Measurements from ENCODE around the gene RHBDL1.

- TF ChIP-seq, protein P1, sequence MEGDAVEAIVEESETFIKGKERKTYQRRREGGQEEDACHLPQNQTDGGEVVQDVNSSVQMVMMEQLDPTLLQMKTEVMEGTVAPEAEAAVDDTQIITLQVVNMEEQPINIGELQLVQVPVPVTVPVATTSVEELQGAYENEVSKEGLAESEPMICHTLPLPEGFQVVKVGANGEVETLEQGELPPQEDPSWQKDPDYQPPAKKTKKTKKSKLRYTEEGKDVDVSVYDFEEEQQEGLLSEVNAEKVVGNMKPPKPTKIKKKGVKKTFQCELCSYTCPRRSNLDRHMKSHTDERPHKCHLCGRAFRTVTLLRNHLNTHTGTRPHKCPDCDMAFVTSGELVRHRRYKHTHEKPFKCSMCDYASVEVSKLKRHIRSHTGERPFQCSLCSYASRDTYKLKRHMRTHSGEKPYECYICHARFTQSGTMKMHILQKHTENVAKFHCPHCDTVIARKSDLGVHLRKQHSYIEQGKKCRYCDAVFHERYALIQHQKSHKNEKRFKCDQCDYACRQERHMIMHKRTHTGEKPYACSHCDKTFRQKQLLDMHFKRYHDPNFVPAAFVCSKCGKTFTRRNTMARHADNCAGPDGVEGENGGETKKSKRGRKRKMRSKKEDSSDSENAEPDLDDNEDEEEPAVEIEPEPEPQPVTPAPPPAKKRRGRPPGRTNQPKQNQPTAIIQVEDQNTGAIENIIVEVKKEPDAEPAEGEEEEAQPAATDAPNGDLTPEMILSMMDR (IDR thresholded peaks at IDR 0.05): no peak
- no peak for TF ChIP-seq ZFX (IDR thresholded peaks at IDR 0.05; ENCODE audit: borderline replicate concordance)
Observed at GRCh38 chr16:708019-708418, 32.5 kb downstream of the RHBDL1 start.

Measured in 22Rv1 (cell line).